Panc1 (cell line): ENCODE results near the gene CD93. TPM values are rescaled to one million over a fixed set of nuclear protein-coding genes. Genes with fewer than 3 reads are reported as not detected.

Experiments used
- ATAC-seq: fragments of 200-7000 bp; cut with Tn5 transposase; 2 replicates; pipeline ENCODE4 v1.9.1; 2020; ENCODE audit warnings: mild to moderate bottlenecking, moderate library complexity
- BruUV-seq: library from RNA; stranded (reverse); fragments of 400-500 nt; replicated peaks from 2 replicates; lab custom pipeline; 2021; lab: Mats Ljungman, UMichigan
- CTCF ChIA-PET: fragments of 300-600 bp; sonication (Branson Sonifier 250); formaldehyde crosslinking; loops from one replicate; lab custom pipeline; 2022; ENCODE audit warnings: antibody characterized with exemption; lab: Charles Lee
- POLR2A ChIA-PET: fragments of 300-600 bp; sonication (Branson Sonifier 250); formaldehyde crosslinking; loops from one replicate; lab custom pipeline; 2022; ENCODE audit warnings: antibody characterized with exemption; lab: Charles Lee
- DNase-seq: peaks from one replicate; pipeline ENCODE4 v3.0.0-alpha.2; 2010; ENCODE audit warnings: low read depth, low spot score
- H3K27ac ChIP-seq: 2 replicates; pipeline ENCODE4 v1.5.1; 2011; ENCODE audit warnings: mild to moderate bottlenecking, low read length, inconsistent platforms
- H3K27me3 ChIP-seq: fragments of 200-500 bp; sonication (Bioruptor generic); 2 replicates; pipeline ENCODE4 v1.6.0; 2014; ENCODE audit warnings: low read length, inconsistent platforms; ENCODE audit not compliant: control insufficient read depth, insufficient read depth
- H3K36me3 ChIP-seq: fragments of 200-500 bp; sonication (Bioruptor generic); 2 replicates; pipeline ENCODE4 v1.5.1; 2014; ENCODE audit warnings: inconsistent platforms, mild to moderate bottlenecking, low read length, moderate library complexity; ENCODE audit not compliant: control insufficient read depth, insufficient read depth
- H3K4me1 ChIP-seq: 2 replicates; pipeline ENCODE4 v1.5.1; 2011; ENCODE audit warnings: inconsistent platforms, mild to moderate bottlenecking, low read length, moderate library complexity; ENCODE audit not compliant: control insufficient read depth, insufficient read depth
- H3K4me3 ChIP-seq, 2 experiments: 2 replicates each; pipeline ENCODE4 v1.5.1; 2011 to 2012; ENCODE audit warnings: low read depth in 2 of 2, low read length in 2 of 2, mild to moderate bottlenecking in 2 of 2, inconsistent platforms in 1 of 2, moderate library complexity in 1 of 2
- H3K9me3 ChIP-seq: fragments of 200-500 bp; sonication (Bioruptor generic); 2 replicates; pipeline ENCODE4 v1.5.1; 2014; ENCODE audit warnings: low read depth, mild to moderate bottlenecking, inconsistent platforms, low read length, moderate library complexity; ENCODE audit not compliant: control insufficient read depth, insufficient read depth
- CTCF ChIP-seq: fragments of 450-650 bp; IDR thresholded peaks from 2 replicates; pipeline ENCODE4 v1.5.1; 2017; ENCODE audit warnings: mild to moderate bottlenecking
- POLR2AphosphoS5 ChIP-seq: IDR thresholded peaks from 2 replicates; pipeline ENCODE4 v1.6.1; 2012; ENCODE audit warnings: mild to moderate bottlenecking, low read depth, low read length, moderate library complexity
- SIN3A ChIP-seq: IDR thresholded peaks from 2 replicates; pipeline ENCODE4 v1.6.1; 2012; ENCODE audit warnings: low read depth, mild to moderate bottlenecking, low read length, moderate library complexity, borderline replicate concordance; ENCODE audit not compliant: insufficient read depth
- TCF7L2 ChIP-seq: IDR thresholded peaks from 2 replicates; pipeline ENCODE4 v1.6.1; 2011; ENCODE audit warnings: mild to moderate bottlenecking, low read depth, low read length, inconsistent platforms
- in situ Hi-C: cut with HindIII; loops from 2 replicates; pipeline ENCODE4 v1.10.0; 2016; ENCODE audit warnings: low sequenced_read_pairs, low pct_unique_long_range_greater_than_20kb
- intact Hi-C: fragments of 100-400 bp; cut with micrococcal nuclease; formaldehyde crosslinking; loops from one replicate; pipeline ENCODE4 v1.10.0; 2022; ENCODE audit not compliant: unreplicated experiment
- total RNA-seq: library from RNA; stranded (reverse); gene quantifications from one replicate; pipeline ENCODE4 v1.2.1, GENCODE V29; 2021; ENCODE audit not compliant: unreplicated experiment
- TF ChIP-seq, protein P1 (sequence below), 2 experiments: IDR thresholded peaks; 2 replicates each; pipeline ENCODE4 v1.6.1; 2011 to 2012; ENCODE audit warnings: low read depth in 2 of 2, control low read depth in 1 of 2, low read length in 1 of 2, mild to moderate bottlenecking in 1 of 2, moderate library complexity in 1 of 2; ENCODE audit not compliant: insufficient read depth in 1 of 2

Gene CD93
- total RNA-seq, 1 experiment from 2014 or later, result 0.10 TPM

DNA sequence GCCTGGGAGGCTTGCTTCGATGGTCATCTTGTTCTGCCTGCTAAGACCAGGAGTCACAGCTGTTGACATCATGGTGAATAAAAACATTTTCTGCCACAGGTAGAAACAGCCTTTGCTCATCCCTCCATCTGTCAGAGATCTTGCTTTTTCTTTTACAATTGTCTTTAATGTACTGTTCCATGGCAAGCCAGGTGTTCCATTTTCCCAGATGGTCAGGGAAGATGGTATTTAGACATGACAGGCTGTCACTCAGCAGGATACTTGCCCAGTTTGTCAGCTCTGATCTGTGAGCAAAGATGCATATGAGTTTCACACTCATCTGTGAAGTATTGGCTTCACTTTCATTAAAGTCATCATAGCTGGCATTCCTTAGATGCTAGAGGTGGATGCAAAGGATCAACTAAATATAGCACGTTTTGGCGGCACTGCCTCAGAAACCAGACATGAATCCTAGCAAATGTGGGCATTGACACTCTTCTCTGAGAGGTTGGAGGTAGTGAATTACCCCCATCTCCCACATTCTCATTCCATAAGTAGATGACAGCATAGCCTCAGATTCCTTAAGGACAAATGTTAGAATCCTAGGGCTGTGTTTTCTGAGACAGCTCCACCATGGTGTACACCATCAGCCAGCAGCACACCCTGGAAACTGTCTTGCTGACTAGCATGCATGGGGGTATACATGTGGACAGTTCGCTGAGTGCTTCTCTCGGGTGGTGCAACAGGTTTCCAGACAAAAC lies 46.8 kb downstream of the CD93 start:
- intact Hi-C loops, result no loop called here
- Histone ChIP-seq H3K27me3 (peaks cover 26% of the 10 kb centered on the region), H3K9me3 (no peaks in the 10 kb centered on the region), H3K27ac (no peak overlapping the region), H3K36me3 (no peaks in the 10 kb centered on the region), H3K4me1 (no peaks in the 10 kb centered on the region), H3K4me3 (no peak overlapping the region)
- ChIA-PET CTCF (no interaction called here), POLR2A (no interaction called here)
- in situ Hi-C loops, result no loop called here
- BruUV-seq, result no TSS peak
- DNase-seq, result no peak
- ATAC-seq, result no peak
- TF ChIP-seq POLR2AphosphoS5 (no peak), TCF7L2 (no peak), SIN3A (no peak), CTCF (no peak)
- TF ChIP-seq, protein P1, sequence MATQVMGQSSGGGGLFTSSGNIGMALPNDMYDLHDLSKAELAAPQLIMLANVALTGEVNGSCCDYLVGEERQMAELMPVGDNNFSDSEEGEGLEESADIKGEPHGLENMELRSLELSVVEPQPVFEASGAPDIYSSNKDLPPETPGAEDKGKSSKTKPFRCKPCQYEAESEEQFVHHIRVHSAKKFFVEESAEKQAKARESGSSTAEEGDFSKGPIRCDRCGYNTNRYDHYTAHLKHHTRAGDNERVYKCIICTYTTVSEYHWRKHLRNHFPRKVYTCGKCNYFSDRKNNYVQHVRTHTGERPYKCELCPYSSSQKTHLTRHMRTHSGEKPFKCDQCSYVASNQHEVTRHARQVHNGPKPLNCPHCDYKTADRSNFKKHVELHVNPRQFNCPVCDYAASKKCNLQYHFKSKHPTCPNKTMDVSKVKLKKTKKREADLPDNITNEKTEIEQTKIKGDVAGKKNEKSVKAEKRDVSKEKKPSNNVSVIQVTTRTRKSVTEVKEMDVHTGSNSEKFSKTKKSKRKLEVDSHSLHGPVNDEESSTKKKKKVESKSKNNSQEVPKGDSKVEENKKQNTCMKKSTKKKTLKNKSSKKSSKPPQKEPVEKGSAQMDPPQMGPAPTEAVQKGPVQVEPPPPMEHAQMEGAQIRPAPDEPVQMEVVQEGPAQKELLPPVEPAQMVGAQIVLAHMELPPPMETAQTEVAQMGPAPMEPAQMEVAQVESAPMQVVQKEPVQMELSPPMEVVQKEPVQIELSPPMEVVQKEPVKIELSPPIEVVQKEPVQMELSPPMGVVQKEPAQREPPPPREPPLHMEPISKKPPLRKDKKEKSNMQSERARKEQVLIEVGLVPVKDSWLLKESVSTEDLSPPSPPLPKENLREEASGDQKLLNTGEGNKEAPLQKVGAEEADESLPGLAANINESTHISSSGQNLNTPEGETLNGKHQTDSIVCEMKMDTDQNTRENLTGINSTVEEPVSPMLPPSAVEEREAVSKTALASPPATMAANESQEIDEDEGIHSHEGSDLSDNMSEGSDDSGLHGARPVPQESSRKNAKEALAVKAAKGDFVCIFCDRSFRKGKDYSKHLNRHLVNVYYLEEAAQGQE (IDR thresholded peaks at IDR 0.05; ENCODE audit: insufficient read depth in 1 of 2, low read depth in 2 of 2, low read length in 1 of 2), result no peak

GRCh38 chr20:23037017-23037481 lies 49.1 kb downstream of the CD93 start:
- Histone ChIP-seq H3K9me3 (no peaks in the 10 kb centered on the region), H3K27me3 (peaks cover 14% of the 10 kb centered on the region), H3K27ac (no peak overlapping the region), H3K4me1 (no peaks in the 10 kb centered on the region), H3K36me3 (no peaks in the 10 kb centered on the region), H3K4me3 (no peak overlapping the region)
- intact Hi-C loops, result no loop called here
- in situ Hi-C loops, result no loop called here
- BruUV-seq, result no TSS peak
- POLR2A ChIA-PET, result no interaction called here
- no peak for ATAC-seq
- DNase-seq, result no peak
- TF ChIP-seq POLR2AphosphoS5 (no peak), CTCF (no peak)
- CTCF ChIA-PET, result no interaction called here
